NK-92 treated with Interleukin-12 subunit alpha and Interleukin-12 subunit beta, amount 100 ng/mL, for 24 hours (cell line): ENCODE results near the gene FRMD4B.
"Not testable (repeated sequence)": the region's sequence is repeated elsewhere in the genome, so short reads cannot be mapped to it uniquely, and the experiment has no call there.

Experiments
- DNase-seq: peaks from one replicate; lab custom pipeline; 2025; lab: John Stamatoyannopoulos, UW

FRMD4B gene

DNA sequence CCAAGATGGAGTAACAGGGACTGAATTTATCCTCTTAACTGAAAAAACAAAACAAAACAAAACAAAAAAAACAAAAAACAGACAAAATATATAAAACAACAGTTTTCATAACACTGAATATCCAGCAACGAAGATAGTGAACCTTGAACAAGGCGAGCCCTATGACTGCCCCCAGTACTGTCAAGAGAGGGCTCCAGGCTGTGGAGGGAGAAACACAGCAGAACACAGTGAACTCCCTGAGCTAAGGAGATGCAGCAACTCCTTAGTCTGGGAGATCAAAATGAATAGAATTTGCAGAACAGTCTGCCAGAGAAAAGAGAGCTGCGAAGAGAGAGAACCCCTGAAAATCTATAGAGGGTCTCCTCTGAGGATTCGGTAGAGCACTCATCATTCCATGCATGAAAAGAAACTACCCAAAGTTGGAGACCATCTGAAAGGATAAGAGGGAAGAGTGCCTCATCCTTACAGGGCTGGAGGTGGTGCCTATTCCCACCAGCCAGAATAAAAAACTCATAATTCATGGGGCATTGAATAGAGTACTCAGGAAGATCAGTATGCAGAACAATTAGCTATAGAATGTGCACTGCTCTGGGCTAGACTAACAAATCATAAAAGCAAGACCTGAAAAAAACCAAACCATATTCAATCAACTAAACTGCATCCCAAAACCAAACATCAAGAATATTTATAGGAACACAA lies 101.8 kb downstream of the FRMD4B start:
- no peak for DNase-seq

GRCh38 chr3:69283496-69283895 lies 102.4 kb downstream of the FRMD4B start:
- no peak for DNase-seq

DNA sequence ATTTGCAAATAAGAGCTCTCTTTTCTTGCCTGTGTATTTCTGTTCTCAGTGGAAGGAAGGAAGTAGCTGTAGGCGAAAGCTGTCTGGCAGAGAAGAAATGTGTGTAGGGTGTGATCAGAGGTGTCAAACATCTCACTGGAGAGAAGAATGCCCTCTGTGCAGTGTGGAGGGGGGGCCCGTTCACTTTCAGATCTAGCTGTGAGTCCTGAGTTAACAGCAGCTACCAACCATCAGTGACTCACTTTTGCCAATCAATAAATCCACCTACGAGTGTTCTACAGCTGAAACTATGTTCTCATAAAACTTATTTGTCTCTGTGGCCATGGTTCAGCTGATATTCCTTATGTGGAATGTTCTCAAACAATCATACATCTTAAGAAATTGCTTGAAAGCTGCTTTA lies 103.7 kb downstream of the FRMD4B start:
- DNase-seq, result peak; percentile 77

DNA sequence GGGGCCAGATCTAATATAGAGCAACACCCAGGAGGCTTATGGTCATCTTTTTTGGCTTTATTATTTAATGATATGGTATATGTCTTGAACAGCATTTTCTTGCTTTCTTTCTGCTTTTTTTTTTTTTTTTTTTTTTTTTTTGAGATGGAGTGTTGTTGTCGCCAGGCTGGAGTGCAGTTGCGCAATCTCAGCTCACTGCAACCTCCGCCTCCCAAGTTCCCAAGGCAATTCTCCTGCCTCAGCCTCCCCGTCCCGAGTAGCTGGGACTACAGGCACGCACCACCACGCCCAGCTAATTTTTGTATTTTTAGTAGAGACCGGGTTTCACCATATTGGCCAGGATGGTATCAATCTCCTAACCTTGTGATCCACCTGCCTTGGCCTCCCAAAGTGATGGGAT lies 108.5 kb downstream of the FRMD4B start:
- not testable (repeated sequence) for DNase-seq

- no peak for DNase-seq
Observed at GRCh38 chr3:69276884-69277283, 109.0 kb downstream of the FRMD4B start.

DNA sequence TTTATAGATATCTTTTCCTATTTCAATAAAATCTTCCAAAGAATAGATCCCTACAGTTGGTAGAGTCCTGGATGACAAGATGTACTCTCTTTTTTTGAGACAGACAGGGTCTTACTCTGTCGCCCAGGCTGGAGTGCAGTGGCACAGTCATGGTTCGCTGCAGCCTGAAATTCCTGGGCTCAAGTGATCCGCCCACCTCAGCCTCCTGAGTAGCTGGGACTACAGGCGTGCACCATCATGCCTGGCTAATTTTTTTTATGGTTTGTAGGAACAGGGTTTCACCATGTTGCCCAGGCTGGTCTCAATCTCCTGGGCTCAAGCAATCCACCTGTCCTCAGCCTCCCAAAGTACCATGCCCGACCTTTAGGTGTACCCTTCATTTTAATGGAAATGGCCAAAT lies 109.7 kb downstream of the FRMD4B start:
- not testable (repeated sequence) for DNase-seq

DNA sequence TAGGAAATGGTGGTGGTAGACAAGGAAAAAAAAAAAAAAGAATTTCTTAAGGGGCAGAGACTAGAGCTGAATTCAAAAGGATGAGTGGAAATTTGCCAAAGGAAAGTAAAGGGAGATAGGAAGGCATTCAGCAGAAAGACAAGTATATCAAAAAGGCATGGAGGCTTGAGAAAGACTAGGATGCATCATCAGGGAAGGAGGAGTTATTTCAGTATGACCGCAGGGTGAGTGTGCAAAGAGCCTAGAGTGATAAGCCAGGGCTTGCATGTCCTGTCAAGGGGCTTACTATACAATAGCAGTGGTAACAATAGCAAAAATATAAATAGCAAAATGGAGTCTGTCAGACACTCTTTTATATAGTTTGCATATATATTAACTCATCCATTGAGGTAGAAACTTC lies 112.0 kb downstream of the FRMD4B start:
- DNase-seq, result no peak

DNA sequence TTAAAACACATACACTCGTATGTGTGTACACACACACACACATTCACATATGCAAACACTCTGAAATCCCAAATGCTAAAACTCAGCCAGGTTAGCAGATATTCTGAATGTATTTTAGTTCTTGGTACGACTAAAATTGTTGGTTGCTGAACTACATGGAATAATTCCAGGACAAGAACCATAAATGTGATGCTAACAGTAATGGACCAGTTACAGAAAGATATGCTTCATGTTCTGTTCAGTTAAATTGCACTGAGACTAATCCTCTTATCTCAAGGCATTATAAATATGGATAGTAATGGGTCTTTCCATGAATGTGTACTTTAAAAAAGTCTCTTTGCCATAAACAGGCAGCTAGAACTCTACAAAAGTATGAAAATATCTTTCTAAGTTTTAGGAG lies 113.3 kb downstream of the FRMD4B start:
- DNase-seq, result no peak

DNA sequence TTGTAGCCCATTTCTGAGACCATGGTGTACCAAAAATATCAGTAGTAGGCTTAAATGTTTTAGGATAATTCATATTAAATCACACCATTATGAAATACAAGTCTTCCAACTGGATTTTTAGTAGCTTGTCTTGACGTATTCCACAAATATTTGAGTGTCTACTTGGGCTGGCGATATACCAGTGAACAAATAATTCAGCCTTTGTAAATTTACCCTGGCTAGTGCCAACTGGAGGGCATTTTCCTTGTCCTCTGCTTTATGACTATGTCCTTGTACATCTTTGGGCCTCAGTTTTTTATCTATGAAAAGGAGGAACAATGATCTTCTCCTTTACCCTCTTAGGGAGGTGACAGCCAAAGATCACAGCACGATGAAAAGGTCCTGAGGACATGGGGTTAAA lies 114.8 kb downstream of the FRMD4B start:
- no peak for DNase-seq

DNA sequence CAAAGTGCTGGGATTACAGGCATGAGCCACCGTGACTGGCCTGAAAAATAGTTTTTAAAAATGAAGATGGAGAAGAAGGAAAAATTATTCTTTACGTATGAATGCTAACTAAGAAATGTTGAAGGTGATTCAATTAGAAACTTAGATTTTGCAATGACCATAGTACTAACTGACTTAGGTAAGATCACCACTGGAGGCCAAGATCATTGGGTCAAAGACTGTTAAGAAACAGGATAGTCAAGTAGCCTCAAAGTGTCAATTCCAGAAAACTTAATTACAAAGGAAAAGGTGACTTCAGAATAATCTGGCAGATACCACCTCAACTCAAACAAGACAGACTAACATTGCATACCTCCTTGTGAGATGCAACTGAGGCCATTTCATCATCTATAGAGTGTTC lies 119.3 kb downstream of the FRMD4B start:
- DNase-seq, result no peak

DNA sequence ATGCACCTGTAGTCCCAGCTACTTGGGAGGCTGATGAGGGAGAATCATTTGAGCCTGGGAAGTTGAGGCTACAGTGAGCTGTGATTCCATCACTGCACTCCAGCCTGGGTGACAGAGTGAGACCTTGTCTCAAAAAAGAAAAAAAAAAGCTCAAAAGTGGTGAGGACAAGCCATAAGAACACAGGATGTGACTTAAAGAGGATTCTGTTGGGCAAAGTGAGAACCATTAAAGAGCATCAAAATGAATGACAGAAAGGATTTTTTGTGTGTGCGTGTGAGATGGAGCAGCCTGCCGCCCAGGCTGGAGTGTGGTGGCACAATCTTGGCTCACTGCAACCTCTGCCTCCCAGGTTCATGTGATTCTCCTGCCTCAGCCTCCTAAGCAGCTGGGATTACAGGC lies 119.8 kb downstream of the FRMD4B start:
- not testable (repeated sequence) for DNase-seq

GRCh38 chr3:69260843-69261405 lies 125.0 kb downstream of the FRMD4B start:
- DNase-seq, result not testable (repeated sequence)

- DNase-seq, result no peak
Observed at GRCh38 chr3:69260216-69260787, 125.6 kb downstream of the FRMD4B start.

DNA sequence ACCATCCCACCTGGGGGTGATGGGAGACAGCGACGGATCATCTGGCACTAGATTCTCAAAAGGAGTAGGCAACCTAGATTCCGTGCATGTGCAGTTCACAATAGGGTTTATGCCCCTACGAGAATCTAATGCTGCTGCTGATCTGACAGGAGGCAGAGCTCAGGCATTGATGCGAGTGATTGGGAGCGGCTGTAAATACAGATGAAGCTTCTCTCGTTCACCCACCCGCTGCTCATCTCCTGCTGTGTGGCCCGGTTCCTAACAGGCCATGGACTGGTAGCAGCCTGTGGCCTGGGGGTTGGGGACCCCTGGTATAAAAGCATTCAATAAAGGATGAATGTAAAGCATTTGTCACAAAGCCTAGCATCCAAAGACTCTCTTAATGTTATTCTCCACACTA lies 126.8 kb downstream of the FRMD4B start:
- no peak for DNase-seq

GRCh38 chr3:69255928-69256327 lies 130.0 kb downstream of the FRMD4B start:
- DNase-seq, result no peak

GRCh38 chr3:69254351-69254750 lies 131.5 kb downstream of the FRMD4B start:
- DNase-seq, result no peak

- no peak for DNase-seq
Observed at GRCh38 chr3:69252631-69253030, 133.3 kb downstream of the FRMD4B start.

DNA sequence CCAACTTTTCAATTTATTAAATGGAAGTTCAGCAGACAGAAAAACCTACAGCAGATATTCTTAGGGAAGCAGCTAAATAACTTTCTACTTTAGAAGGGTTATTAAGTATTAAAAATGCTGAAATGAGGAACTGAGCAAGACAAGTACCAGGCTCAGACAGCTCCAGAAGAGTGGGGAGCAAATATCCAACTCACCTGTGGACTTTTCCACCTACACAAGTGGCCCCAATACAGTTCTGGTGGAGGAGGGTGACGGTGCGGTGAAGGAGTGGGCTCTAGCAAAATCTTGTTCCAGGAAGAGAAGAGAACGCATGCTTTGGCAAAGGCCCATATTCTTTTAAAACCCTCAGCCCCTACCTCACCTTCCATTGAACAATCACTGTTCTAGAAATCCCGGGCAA lies 133.7 kb downstream of the FRMD4B start:
- DNase-seq, result no peak

DNA sequence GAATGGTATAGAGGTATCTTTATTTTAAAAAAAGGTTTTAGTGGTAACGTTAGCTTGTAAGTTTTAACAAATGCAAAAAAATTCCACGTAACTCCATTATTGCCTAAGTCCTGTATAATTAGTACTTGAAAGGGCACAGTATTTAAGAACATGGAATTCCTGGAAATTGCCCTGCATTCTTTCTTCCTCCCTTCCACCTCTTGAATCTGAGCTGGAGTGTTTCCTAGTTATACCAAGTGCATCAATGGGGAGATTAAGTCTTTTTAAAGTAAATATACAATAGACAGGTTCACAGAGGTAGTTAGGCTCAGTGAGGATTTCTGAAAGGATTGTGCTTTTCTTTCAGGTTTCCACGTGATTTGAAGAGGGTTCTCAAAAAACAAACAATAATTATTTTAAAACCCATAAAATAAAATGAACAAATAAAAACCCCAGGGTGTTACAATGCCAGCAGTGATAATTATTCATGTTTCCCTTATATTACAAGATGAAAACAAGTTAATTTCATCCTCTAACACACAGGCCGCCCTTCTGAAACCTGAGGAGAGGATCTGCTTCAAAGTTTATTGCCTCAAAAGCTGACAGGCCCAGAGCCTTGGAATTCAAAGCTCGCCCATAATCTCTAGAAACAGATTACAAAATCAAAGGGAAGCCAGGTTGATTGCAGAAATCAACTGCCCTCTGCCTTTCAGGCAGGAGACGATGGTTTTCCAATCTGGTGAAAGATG lies 134.6 kb downstream of the FRMD4B start:
- DNase-seq, result no peak

- no peak for DNase-seq
Observed at GRCh38 chr3:69250014-69250413, 135.9 kb downstream of the FRMD4B start.

DNA sequence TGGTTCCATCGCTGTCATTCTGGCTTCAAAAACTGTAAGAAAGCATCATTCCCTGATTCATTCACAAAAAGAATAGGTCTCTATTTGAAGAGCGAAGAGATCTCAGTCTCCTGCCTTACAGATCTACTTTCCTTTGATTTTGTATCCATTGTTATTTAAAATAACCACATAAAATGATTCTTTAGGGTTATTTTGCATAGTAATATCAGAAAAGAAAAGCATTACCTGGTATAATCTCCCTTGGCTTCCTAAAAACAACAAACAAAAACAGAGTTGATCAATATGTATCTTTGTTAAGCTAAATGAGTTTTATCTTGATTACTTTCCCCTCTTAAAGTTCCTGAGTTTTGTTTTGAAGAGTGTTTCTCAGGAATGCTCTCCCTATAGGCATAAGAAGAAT lies 136.9 kb downstream of the FRMD4B start:
- DNase-seq, result no peak

GRCh38 chr3:69248436-69248835 lies 137.5 kb downstream of the FRMD4B start:
- DNase-seq, result no peak

DNA sequence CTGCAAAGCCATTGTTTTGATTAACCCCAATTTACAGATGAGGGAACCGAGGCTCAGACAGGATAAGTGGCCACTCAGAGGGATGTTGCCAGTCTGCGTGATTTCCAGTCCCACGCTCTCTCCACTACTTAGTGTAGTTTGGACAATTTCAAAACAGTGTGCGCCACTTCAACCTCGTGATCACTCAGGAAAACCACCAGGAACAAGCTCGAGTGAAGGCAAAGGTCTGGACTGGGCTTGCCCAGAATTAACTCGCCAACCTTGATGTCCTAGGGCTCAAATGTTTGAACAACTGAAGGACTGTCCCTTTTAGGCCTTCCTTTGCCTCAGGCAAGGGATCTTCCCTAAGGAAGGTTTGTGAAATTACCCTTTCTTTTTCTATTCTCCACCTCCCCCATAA lies 139.3 kb downstream of the FRMD4B start:
- DNase-seq, result no peak
